Ectodermal cell (in vitro differentiated cells): ENCODE data around the gene ROPN1L. TPM values are rescaled to one million over a fixed set of nuclear protein-coding genes. Genes with fewer than 3 reads are reported as not detected.
"Not testable (repeated sequence)": the region's sequence is repeated elsewhere in the genome, so short reads cannot be mapped to it uniquely, and the experiment has no call there.

Source experiments
- H3K27ac ChIP-seq: 2 replicates; pipeline ENCODE4 v1.7.0; 2013; ENCODE audit warnings: mild to moderate bottlenecking, low read depth, low read length; ENCODE audit not compliant: insufficient read depth, poor library complexity, severe bottlenecking
- H3K27me3 ChIP-seq: 2 replicates; pipeline ENCODE4 v1.7.0; 2013; ENCODE audit warnings: mild to moderate bottlenecking, low read length; ENCODE audit not compliant: insufficient read depth, control insufficient read depth, poor library complexity, severe bottlenecking
- H3K36me3 ChIP-seq: one replicate; pipeline ENCODE4 v1.7.0; 2013; ENCODE audit warnings: low read length; ENCODE audit not compliant: control insufficient read depth, insufficient read depth
- H3K4me1 ChIP-seq: one replicate; pipeline ENCODE4 v1.7.0; 2013; ENCODE audit warnings: low read length; ENCODE audit not compliant: control insufficient read depth, insufficient read depth
- H3K4me3 ChIP-seq: 2 replicates; pipeline ENCODE4 v1.7.0; 2013; ENCODE audit warnings: low read depth, low read length, control low read depth; ENCODE audit not compliant: insufficient read depth
- H3K9me3 ChIP-seq: 2 replicates; pipeline ENCODE4 v1.7.0; 2013; ENCODE audit warnings: mild to moderate bottlenecking, low read length, moderate library complexity; ENCODE audit not compliant: control insufficient read depth
- WGBS, 2 experiments: methylation state at CpG; one replicate each; pipeline ENCODE4 v1.1.7; 2013; ENCODE audit warnings: missing lambda C conversion rate in 2 of 2; 5-methylcytosine and 5-hydroxymethylcytosine counted together
- polyA plus RNA-seq, 4 experiments: library from polyadenylated mRNA; stranded (reverse); fragments of 50-300 nt; gene quantifications; one replicate each; pipeline ENCODE4 v1.2.3, GENCODE V29; 2013

Gene ROPN1L
- not detected for polyA plus RNA-seq (2013, experiment 1 of 4)
- 0.18 TPM for polyA plus RNA-seq (2013, experiment 2 of 4)
- 0.59 TPM for polyA plus RNA-seq (2013, experiment 3 of 4)
- 0.32 TPM for polyA plus RNA-seq (2013, experiment 4 of 4)

GRCh38 chr5:10441083-10441991, at the start of gene ROPN1L:
Gene ROPN1L, plus strand, starts transcription at chr5:10441879. Its CDS starts 289 bp downstream, at chr5:10442168.
- Histone ChIP-seq H3K27ac (peak within 1 kb of the TSS; percentile 54), H3K36me3 (no peaks in the 10 kb centered on the region), H3K9me3 (no peaks in the 10 kb centered on the region), H3K4me3 (peak within 1 kb of the TSS; percentile 73), H3K4me1 (no peaks in the 10 kb centered on the region), H3K27me3 (peaks cover 26% of the 10 kb centered on the region)
- 2 to 3% methylated on average over 63 of the region's 63 CpGs for WGBS, 2 experiments

- H3K9me3 ChIP-seq, H3K4me1 ChIP-seq, H3K4me3 ChIP-seq, H3K27me3 ChIP-seq, H3K27ac ChIP-seq: not testable (repeated sequence)
- peaks cover 36% of the 10 kb centered on the region for H3K36me3 ChIP-seq
- WGBS, 2 experiments = 93 to 96% methylated on average over 6 of the region's 6 CpGs
Measured at GRCh38 chr5:10392567-10393328, 48.9 kb upstream of the ROPN1L start.

- H3K4me3 ChIP-seq = no peak overlapping the region
- peaks cover 36% of the 10 kb centered on the region for H3K36me3 ChIP-seq
- no peaks in the 10 kb centered on the region for H3K9me3 ChIP-seq
- H3K27ac ChIP-seq = no peak overlapping the region
- no peaks in the 10 kb centered on the region for H3K27me3 ChIP-seq
- H3K4me1 ChIP-seq = no peaks in the 10 kb centered on the region
- 86 to 93% methylated on average over 2 of the region's 2 CpGs for WGBS, 2 experiments
Measured at GRCh38 chr5:10393491-10393890, 48.2 kb upstream of the ROPN1L start.

GRCh38 chr5:10396552-10396951, 45.1 kb upstream of the ROPN1L start:
- H3K36me3 ChIP-seq = peaks cover 26% of the 10 kb centered on the region
- H3K27ac ChIP-seq = no peak overlapping the region
- H3K27me3 ChIP-seq = no peaks in the 10 kb centered on the region
- no peaks in the 10 kb centered on the region for H3K9me3 ChIP-seq
- H3K4me3 ChIP-seq = no peak overlapping the region
- H3K4me1 ChIP-seq = no peaks in the 10 kb centered on the region
- 93 to 94% methylated on average over 5 of the region's 5 CpGs for WGBS, 2 experiments

GRCh38 chr5:10399839-10400238, 41.8 kb upstream of the ROPN1L start:
- Histone ChIP-seq H3K27me3 (no peaks in the 10 kb centered on the region), H3K36me3 (peaks cover 31% of the 10 kb centered on the region), H3K27ac (no peak overlapping the region), H3K4me3 (no peak overlapping the region), H3K9me3 (no peaks in the 10 kb centered on the region), H3K4me1 (no peaks in the 10 kb centered on the region)

- Histone ChIP-seq H3K27ac (no peak overlapping the region), H3K9me3 (no peaks in the 10 kb centered on the region), H3K27me3 (no peaks in the 10 kb centered on the region), H3K36me3 (peaks cover 37% of the 10 kb centered on the region), H3K4me1 (no peaks in the 10 kb centered on the region), H3K4me3 (no peak overlapping the region)
- 97 to 100% methylated on average over 1 to 2 of the region's 2 CpGs for WGBS, 2 experiments
Measured at GRCh38 chr5:10400411-10400810, 41.3 kb upstream of the ROPN1L start.

GRCh38 chr5:10400831-10401230, 40.8 kb upstream of the ROPN1L start:
- WGBS, 2 experiments = 91 to 94% methylated on average over 2 of the region's 3 CpGs
- no peaks in the 10 kb centered on the region for H3K9me3 ChIP-seq
- H3K4me3 ChIP-seq = no peak overlapping the region
- H3K36me3 ChIP-seq = peaks cover 39% of the 10 kb centered on the region
- no peaks in the 10 kb centered on the region for H3K4me1 ChIP-seq
- no peak overlapping the region for H3K27ac ChIP-seq
- no peaks in the 10 kb centered on the region for H3K27me3 ChIP-seq

- WGBS, 2 experiments = 100% methylated on average over 1 of the region's 1 CpG
- no peaks in the 10 kb centered on the region for H3K27me3 ChIP-seq
- H3K9me3 ChIP-seq = no peaks in the 10 kb centered on the region
- H3K4me1 ChIP-seq = no peaks in the 10 kb centered on the region
- H3K27ac ChIP-seq = no peak overlapping the region
- peaks cover 45% of the 10 kb centered on the region for H3K36me3 ChIP-seq
- H3K4me3 ChIP-seq = no peak overlapping the region
Measured at GRCh38 chr5:10401498-10401897, 40.2 kb upstream of the ROPN1L start.

- 88 to 100% methylated on average over 1 of the region's 1 CpG for WGBS, 2 experiments
- Histone ChIP-seq H3K36me3 (peaks cover 48% of the 10 kb centered on the region), H3K4me3 (no peak overlapping the region)
Measured at GRCh38 chr5:10403829-10404228, 37.9 kb upstream of the ROPN1L start.

GRCh38 chr5:10406651-10407050, 35.0 kb upstream of the ROPN1L start:
- no peak overlapping the region for H3K4me3 ChIP-seq
- H3K9me3 ChIP-seq = no peaks in the 10 kb centered on the region
- H3K27me3 ChIP-seq = no peaks in the 10 kb centered on the region
- H3K27ac ChIP-seq = no peak overlapping the region
- H3K4me1 ChIP-seq = no peaks in the 10 kb centered on the region
- WGBS, 2 experiments = 87 to 100% methylated on average over 2 to 3 of the region's 3 CpGs
- H3K36me3 ChIP-seq = peaks cover 48% of the 10 kb centered on the region

More at GRCh38 chr5:10403829-10404228, 37.9 kb upstream of the ROPN1L start:
- Histone ChIP-seq H3K4me1 (no peaks in the 10 kb centered on the region), H3K27ac (no peak overlapping the region), H3K27me3 (no peaks in the 10 kb centered on the region), H3K9me3 (no peaks in the 10 kb centered on the region)
